ENCODE data around the gene RASAL2. TPM values are rescaled to one million over a fixed set of nuclear protein-coding genes. Genes with fewer than 3 reads are reported as not detected.

Gene RASAL2
- total and polyA plus RNA-seq, 2 of the 4 experiments (the other 2 are of a cell fraction) = 13.1 to 20.6 TPM

- Histone ChIP-seq H2BK120ac (ENCODE audit: low read depth, low read length) (no peak overlapping the region), H4K20me1 (ENCODE audit: insufficient read depth, low read length) (no peaks in the 10 kb centered on the region), H2AK5ac (ENCODE audit: low read depth, low read length) (no peak overlapping the region), H2BK5ac (ENCODE audit: low read depth, low read length, poor library complexity, severe bottlenecking) (no peak overlapping the region), H4K8ac (ENCODE audit: low read depth in 2 of 2, low read length in 2 of 2) (no peak overlapping the region), H3K4me2 (ENCODE audit: low read depth, low read length) (no peak overlapping the region), H3K18ac (ENCODE audit: low read depth, low read length) (no peak overlapping the region), H2AFZ (replicated peaks; ENCODE audit: low read length, poor library complexity) (no peak overlapping the region), H2BK20ac (ENCODE audit: low read depth, low read length) (no peak overlapping the region), H3K9me1 (ENCODE audit: insufficient read depth, low read length) (peaks cover 4% of the 10 kb centered on the region; the same call in 1 of the 2 replicates), H3K27ac (ENCODE audit: insufficient read depth, low read length) (no peak overlapping the region), H3K9ac (ENCODE audit: low read depth, low read length) (no peak overlapping the region), H3K4me1 (ENCODE audit: control insufficient read depth, insufficient read depth, low read length) (no peaks in the 10 kb centered on the region), H3K4me3 (ENCODE audit: insufficient read depth, low read depth, low read length) (no peak overlapping the region), H4K91ac (ENCODE audit: insufficient read depth, low read depth, low read length) (no peak overlapping the region), H3K9me3 (ENCODE audit: control insufficient read depth, insufficient read depth, low read length) (no peaks in the 10 kb centered on the region), H3K4ac (ENCODE audit: low read depth, low read length) (no peak overlapping the region), H3K79me1 (ENCODE audit: low read depth in 1 of 2, low read length in 2 of 2) (no peaks in the 10 kb centered on the region), H4K5ac (ENCODE audit: low read depth, low read length) (no peak overlapping the region), H2AK9ac (replicated peaks; ENCODE audit: low read depth, low read length, poor library complexity) (no peak overlapping the region), H3K14ac (replicated peaks; ENCODE audit: low read depth, low read length) (no peak overlapping the region), H3K56ac (ENCODE audit: extremely low read depth, insufficient read depth, low read length) (no peak overlapping the region), H3K23ac (ENCODE audit: low read depth, low read length) (no peak overlapping the region), H2BK15ac (ENCODE audit: low read depth, low read length) (no peak overlapping the region), H3K27me3 (ENCODE audit: control insufficient read depth, insufficient read depth, low read length) (peaks cover 5% of the 10 kb centered on the region; the same call in 1 of the 2 replicates), H3K36me3 (ENCODE audit: control insufficient read depth, insufficient read depth, low read length) (no peaks in the 10 kb centered on the region)
- WGBS, 2 experiments (ENCODE audit: extremely low coverage in 2 of 2, insufficient read length in 1 of 2) = no CpG with 5 or more reads among the region's 6 CpGs
- in situ Hi-C loops (cut with MboI; ENCODE audit: low sequenced_read_pairs) = loop anchor here (10.0 kb wide), 1 partner anchor 199 kb away; no protein-coding TSS in a partner anchor
- intact Hi-C loops (cut with micrococcal nuclease) = loop anchor here (5.0 to 10.0 kb wide), 2 partner anchors 192 to 479 kb away; no protein-coding TSS in a partner anchor
- no peak for DNase-seq
- ATAC-seq (ENCODE audit: low read depth) = no peak
- ChIA-PET CTCF (no interaction called here), POLR2A (ENCODE audit: unreplicated experiment) (no interaction called here)
- BruUV-seq (replicated peaks) = no TSS peak
- TF ChIP-seq, protein P1, sequence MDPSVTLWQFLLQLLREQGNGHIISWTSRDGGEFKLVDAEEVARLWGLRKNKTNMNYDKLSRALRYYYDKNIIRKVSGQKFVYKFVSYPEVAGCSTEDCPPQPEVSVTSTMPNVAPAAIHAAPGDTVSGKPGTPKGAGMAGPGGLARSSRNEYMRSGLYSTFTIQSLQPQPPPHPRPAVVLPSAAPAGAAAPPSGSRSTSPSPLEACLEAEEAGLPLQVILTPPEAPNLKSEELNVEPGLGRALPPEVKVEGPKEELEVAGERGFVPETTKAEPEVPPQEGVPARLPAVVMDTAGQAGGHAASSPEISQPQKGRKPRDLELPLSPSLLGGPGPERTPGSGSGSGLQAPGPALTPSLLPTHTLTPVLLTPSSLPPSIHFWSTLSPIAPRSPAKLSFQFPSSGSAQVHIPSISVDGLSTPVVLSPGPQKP (IDR thresholded peaks at IDR 0.05; ENCODE audit: borderline replicate concordance, low read depth, low read length) = no peak
- TF ChIP-seq FOS (IDR thresholded peaks at IDR 0.05; ENCODE audit: low read depth, low read length) = no peak
- no peak for TF ChIP-seq CTCF (conservative IDR thresholded peaks at IDR 0.05; ENCODE audit: low read depth, low read length)
- TF ChIP-seq NFE2L2 (IDR thresholded peaks at IDR 0.05; ENCODE audit: low read depth, low read length) = no peak
- no peak for TF ChIP-seq MAZ (IDR thresholded peaks at IDR 0.05; ENCODE audit: borderline replicate concordance, low read depth, low read length)
- TF ChIP-seq SMC3 (IDR thresholded peaks at IDR 0.05; ENCODE audit: low read depth, low read length) = no peak
- TF ChIP-seq RAD21 (IDR thresholded peaks at IDR 0.05; ENCODE audit: low read length) = no peak
- TF ChIP-seq RCOR1 (IDR thresholded peaks at IDR 0.05; ENCODE audit: insufficient replicate concordance, low read length) = no peak
- no peak for TF ChIP-seq CHD1 (IDR thresholded peaks at IDR 0.05; ENCODE audit: low read depth, low read length)
- no peak for TF ChIP-seq POLR2A (IDR thresholded peaks at IDR 0.05; ENCODE audit: low read depth, low read length)
- TF ChIP-seq CEBPB (IDR thresholded peaks at IDR 0.05; ENCODE audit: low read depth, low read length) = no peak
- TF ChIP-seq RFX5 (IDR thresholded peaks at IDR 0.05; ENCODE audit: low read depth, low read length) = no peak
- no peak for TF ChIP-seq MXI1 (IDR thresholded peaks at IDR 0.05; ENCODE audit: borderline replicate concordance, low read depth, low read length)
- dilution Hi-C loops (cut with HindIII; ENCODE audit: low sequenced_read_pairs, unreplicated experiment) = no loop called here
Observed at GRCh38 chr1:178503849-178504248, 409.9 kb downstream of the RASAL2 start.
